Small intestine (tissue), 7 donors: Measurements from ENCODE around the gene OR6B1. TPM values are rescaled to one million over a fixed set of nuclear protein-coding genes. Genes with fewer than 3 reads are reported as not detected.

Experiments
- DNase-seq, 2 donors: peaks; one replicate each; pipeline versions ENCODE4 v3.0.0 to v3.0.0-alpha.2; 2013
- FAIRE-seq: peaks from 2 replicates; lab custom pipeline; 2012; peaks lifted over from hg19 to GRCh38; lab: Jason Lieb, UNC
- H3K27ac ChIP-seq, 3 donors: one replicate each; pipeline ENCODE4 v1.5.1; 2013; ENCODE audit warnings: low read length in 2 of 3, mild to moderate bottlenecking in 2 of 3, control low read depth in 1 of 3, inconsistent platforms in 1 of 3, low read depth in 1 of 3, moderate library complexity in 1 of 3
- H3K27me3 ChIP-seq, 3 donors: one replicate each; pipeline ENCODE4 v1.6.1; 2013; ENCODE audit warnings: low read length in 3 of 3, inconsistent platforms in 1 of 3; ENCODE audit not compliant: control insufficient read depth in 3 of 3, insufficient read depth in 3 of 3
- H3K36me3 ChIP-seq, 3 donors: one replicate each; pipeline ENCODE4 v1.6.1; 2013; ENCODE audit warnings: low read length in 3 of 3, inconsistent platforms in 1 of 3, low read depth in 1 of 3, mild to moderate bottlenecking in 1 of 3, moderate library complexity in 1 of 3; ENCODE audit not compliant: control insufficient read depth in 3 of 3, insufficient read depth in 2 of 3
- H3K4me1 ChIP-seq, 3 donors: one replicate each; pipeline ENCODE4 v1.6.1; 2013; ENCODE audit warnings: low read length in 2 of 3, inconsistent platforms in 1 of 3, low read depth in 1 of 3, mild to moderate bottlenecking in 1 of 3, moderate library complexity in 1 of 3; ENCODE audit not compliant: control insufficient read depth in 3 of 3, insufficient read depth in 2 of 3
- H3K4me3 ChIP-seq, 3 donors: one replicate each; pipeline ENCODE4 v1.5.1; 2013; ENCODE audit warnings: low read length in 3 of 3, control low read depth in 1 of 3, inconsistent platforms in 1 of 3, low read depth in 1 of 3, mild to moderate bottlenecking in 1 of 3, moderate library complexity in 1 of 3
- H3K9me3 ChIP-seq, 2 donors: one replicate each; pipeline ENCODE4 v1.6.1; 2013; ENCODE audit warnings: low read depth in 1 of 2, low read length in 1 of 2; ENCODE audit not compliant: control insufficient read depth in 2 of 2, insufficient read depth in 1 of 2
- WGBS, 3 donors: extraction: QIAGEN DNeasy Blood & Tissue Kit; methylation state at CpG; one replicate each; pipeline ENCODE4 v1.1.7; 2013; 5-methylcytosine and 5-hydroxymethylcytosine counted together
- polyA plus RNA-seq, 4 donors: library from polyadenylated mRNA; stranded (reverse) in 3 of 4; unstranded in 1 of 4; fragments of 200-250 nt in 3 of 4; fragments of 120-200 nt in 1 of 4; gene quantifications; one replicate each; pipeline versions ENCODE4 v1.2.1 to v1.2.3, GENCODE V29; 2013
- donor health status: healthy with polysubstance abuse.
- donor health status: control.
- donor health status: control.
- donor health status: Bipolar disorder and iron deficiency.
- donor health status: healthy.

Gene OR6B1
- polyA plus RNA-seq, 4 donors = 0.01 TPM; not detected in 3

- peak in 1 of 2 donors; percentile 9 for DNase-seq
- H3K4me3 ChIP-seq = no peak overlapping the region
- H3K27ac ChIP-seq = peak overlapping the region in 1 of 3 donors; percentile 67
- WGBS, 3 donors = 24 to 53% (median 36%) methylated on average over 4 of the region's 4 CpGs
- H3K36me3 ChIP-seq = no peaks in the 10 kb centered on the region
- no peaks in the 10 kb centered on the region for H3K27me3 ChIP-seq
- peaks cover 0 to 5% of the 10 kb centered on the region in 2 donors for H3K9me3 ChIP-seq
- FAIRE-seq = no peak
- H3K4me1 ChIP-seq = peaks cover 0 to 20% (median 3%) of the 10 kb centered on the region in 3 donors
These were observed 26.2 kb upstream of the OR6B1 start for GRCh38 chr7:143973870-143974416.

- DNase-seq = peak; percentile 92 to 94
- WGBS, 3 donors = 13 to 49% (median 25%) methylated on average over 4 of the region's 4 CpGs
These were observed 25.7 kb upstream of the OR6B1 start for GRCh38 chr7:143974459-143974858.

GRCh38 chr7:143975617-143976016 is 24.5 kb upstream of the OR6B1 start:
- H3K4me3 ChIP-seq = no peak overlapping the region
- WGBS, 3 donors = 56 to 84% (median 57%) methylated on average over 1 of the region's 1 CpG
- H3K27ac ChIP-seq = no peak overlapping the region
- no peaks in the 10 kb centered on the region for H3K36me3 ChIP-seq
- DNase-seq = no peak
- H3K9me3 ChIP-seq = peaks cover 0 to 6% of the 10 kb centered on the region in 2 donors
- H3K4me1 ChIP-seq = peaks cover 0 to 20% (median 3%) of the 10 kb centered on the region in 3 donors
- no peak for FAIRE-seq
- H3K27me3 ChIP-seq = no peaks in the 10 kb centered on the region

More at GRCh38 chr7:143974459-143974858, 25.7 kb upstream of the OR6B1 start:
- H3K27me3 ChIP-seq = no peaks in the 10 kb centered on the region
- no peak for FAIRE-seq
- H3K4me1 ChIP-seq = peaks cover 0 to 20% (median 3%) of the 10 kb centered on the region in 3 donors
- peaks cover 0 to 5% of the 10 kb centered on the region in 2 donors for H3K9me3 ChIP-seq
- H3K27ac ChIP-seq = peak overlapping the region in 1 of 3 donors; percentile 67
- H3K4me3 ChIP-seq = no peak overlapping the region
- H3K36me3 ChIP-seq = no peaks in the 10 kb centered on the region

GRCh38 chr7:143978585-143978984 is 21.5 kb upstream of the OR6B1 start:
- Histone ChIP-seq H3K27me3 (no peaks in the 10 kb centered on the region), H3K4me1 (peaks cover 0 to 15% (median 3%) of the 10 kb centered on the region in 3 donors), H3K27ac (no peak overlapping the region), H3K4me3 (no peak overlapping the region), H3K9me3 (peaks cover 0 to 11% of the 10 kb centered on the region in 2 donors), H3K36me3 (no peaks in the 10 kb centered on the region)
- no peak for DNase-seq
- no peak for FAIRE-seq
- WGBS, 3 donors = 87 to 92% (median 89%) methylated on average over 2 of the region's 2 CpGs

- no peak overlapping the region for H3K4me3 ChIP-seq
- WGBS, 3 donors = 82 to 96% (median 90%) methylated on average over 1 of the region's 1 CpG
- FAIRE-seq (no peak), DNase-seq (no peak)
- no peaks in the 10 kb centered on the region for H3K36me3 ChIP-seq
- H3K27me3 ChIP-seq = no peaks in the 10 kb centered on the region
- H3K27ac ChIP-seq = no peak overlapping the region
- H3K4me1 ChIP-seq = peaks cover 0 to 8% (median 0%) of the 10 kb centered on the region in 3 donors
- H3K9me3 ChIP-seq = peaks cover 0 to 11% of the 10 kb centered on the region in 2 donors
These were observed 20.8 kb upstream of the OR6B1 start for GRCh38 chr7:143979359-143979758.

GRCh38 chr7:143979998-143980397 is 20.1 kb upstream of the OR6B1 start:
- no peaks in the 10 kb centered on the region for H3K27me3 ChIP-seq
- WGBS, 3 donors = 19 to 49% (median 36%) methylated on average over 2 of the region's 2 CpGs
- H3K36me3 ChIP-seq = no peaks in the 10 kb centered on the region
- peaks cover 0 to 4% (median 0%) of the 10 kb centered on the region in 3 donors for H3K4me1 ChIP-seq
- peaks cover 0 to 11% of the 10 kb centered on the region in 2 donors for H3K9me3 ChIP-seq
- H3K4me3 ChIP-seq = no peak overlapping the region
- DNase-seq (no peak), FAIRE-seq (no peak)
- H3K27ac ChIP-seq = no peak overlapping the region

GRCh38 chr7:143980746-143981510 is 19.2 kb upstream of the OR6B1 start:
- peaks cover 0 to 11% of the 10 kb centered on the region in 2 donors for H3K9me3 ChIP-seq
- no peaks in the 10 kb centered on the region for H3K4me1 ChIP-seq
- no peaks in the 10 kb centered on the region for H3K36me3 ChIP-seq
- FAIRE-seq = no peak
- no peak overlapping the region for H3K4me3 ChIP-seq
- DNase-seq = no peak
- H3K27ac ChIP-seq = no peak overlapping the region
- H3K27me3 ChIP-seq = no peaks in the 10 kb centered on the region
- WGBS, 3 donors = 90 to 98% (median 94%) methylated on average over 10 of the region's 10 CpGs

- no peaks in the 10 kb centered on the region for H3K4me1 ChIP-seq
- no peak overlapping the region for H3K4me3 ChIP-seq
- no peaks in the 10 kb centered on the region for H3K27me3 ChIP-seq
- DNase-seq (no peak), FAIRE-seq (no peak)
- no peaks in the 10 kb centered on the region for H3K36me3 ChIP-seq
- no peak overlapping the region for H3K27ac ChIP-seq
- 89 to 95% (median 93%) methylated on average over 5 of the region's 5 CpGs for WGBS, 3 donors
- peaks cover 0 to 12% of the 10 kb centered on the region in 2 donors for H3K9me3 ChIP-seq
These were observed 16.2 kb upstream of the OR6B1 start for GRCh38 chr7:143983960-143984359.
